ENCODE results near the gene MSN.

- TF ChIP-seq TAF1 (IDR thresholded peaks at IDR 0.05; ENCODE audit: low read depth) (no peak), EP300 (IDR thresholded peaks at IDR 0.05; ENCODE audit: borderline replicate concordance) (no peak)
- TF ChIP-seq, protein P1, sequence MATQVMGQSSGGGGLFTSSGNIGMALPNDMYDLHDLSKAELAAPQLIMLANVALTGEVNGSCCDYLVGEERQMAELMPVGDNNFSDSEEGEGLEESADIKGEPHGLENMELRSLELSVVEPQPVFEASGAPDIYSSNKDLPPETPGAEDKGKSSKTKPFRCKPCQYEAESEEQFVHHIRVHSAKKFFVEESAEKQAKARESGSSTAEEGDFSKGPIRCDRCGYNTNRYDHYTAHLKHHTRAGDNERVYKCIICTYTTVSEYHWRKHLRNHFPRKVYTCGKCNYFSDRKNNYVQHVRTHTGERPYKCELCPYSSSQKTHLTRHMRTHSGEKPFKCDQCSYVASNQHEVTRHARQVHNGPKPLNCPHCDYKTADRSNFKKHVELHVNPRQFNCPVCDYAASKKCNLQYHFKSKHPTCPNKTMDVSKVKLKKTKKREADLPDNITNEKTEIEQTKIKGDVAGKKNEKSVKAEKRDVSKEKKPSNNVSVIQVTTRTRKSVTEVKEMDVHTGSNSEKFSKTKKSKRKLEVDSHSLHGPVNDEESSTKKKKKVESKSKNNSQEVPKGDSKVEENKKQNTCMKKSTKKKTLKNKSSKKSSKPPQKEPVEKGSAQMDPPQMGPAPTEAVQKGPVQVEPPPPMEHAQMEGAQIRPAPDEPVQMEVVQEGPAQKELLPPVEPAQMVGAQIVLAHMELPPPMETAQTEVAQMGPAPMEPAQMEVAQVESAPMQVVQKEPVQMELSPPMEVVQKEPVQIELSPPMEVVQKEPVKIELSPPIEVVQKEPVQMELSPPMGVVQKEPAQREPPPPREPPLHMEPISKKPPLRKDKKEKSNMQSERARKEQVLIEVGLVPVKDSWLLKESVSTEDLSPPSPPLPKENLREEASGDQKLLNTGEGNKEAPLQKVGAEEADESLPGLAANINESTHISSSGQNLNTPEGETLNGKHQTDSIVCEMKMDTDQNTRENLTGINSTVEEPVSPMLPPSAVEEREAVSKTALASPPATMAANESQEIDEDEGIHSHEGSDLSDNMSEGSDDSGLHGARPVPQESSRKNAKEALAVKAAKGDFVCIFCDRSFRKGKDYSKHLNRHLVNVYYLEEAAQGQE (IDR thresholded peaks at IDR 0.05; ENCODE audit: low read depth), result no peak
Measured at GRCh38 chrX:65741823-65742222, 74.4 kb downstream of the MSN start.
